ENCODE results near the gene NEMP1.

- no peak for TF ChIP-seq ZNF274 (IDR thresholded peaks at IDR 0.05; ENCODE audit: low read depth, low read length)
- no peak for TF ChIP-seq SUZ12 (IDR thresholded peaks at IDR 0.05; ENCODE audit: extremely low read depth, insufficient read depth, insufficient read length)
- no peak for TF ChIP-seq YY1 (IDR thresholded peaks at IDR 0.05; ENCODE audit: insufficient read depth, insufficient read length)
Observed at GRCh38 chr12:57090924-57091637, 12.5 kb upstream of the NEMP1 start.
